DMS114 treated with DMSO at 0.1 percent for 48 hours (cell line): Measurements from ENCODE around the gene LY9.

ENCODE experiments used
- DNase-seq: peaks from one replicate; lab custom pipeline; 2025; ENCODE audit not compliant: unreplicated experiment; lab: John Stamatoyannopoulos, UW

The LY9 gene

GRCh38 chr1:160800645-160801408 lies 4.9 kb downstream of the LY9 start:
- no peak for DNase-seq

GRCh38 chr1:160801836-160802580 lies 6.0 kb downstream of the LY9 start:
- no peak for DNase-seq

- no peak for DNase-seq
Observed at GRCh38 chr1:160806109-160806665, 10.2 kb downstream of the LY9 start.

GRCh38 chr1:160806784-160807183 lies 10.8 kb downstream of the LY9 start:
- no peak for DNase-seq

- no peak for DNase-seq
Observed at GRCh38 chr1:160807247-160807646, 11.3 kb downstream of the LY9 start.

- no peak for DNase-seq
Observed at GRCh38 chr1:160807738-160808137, 11.8 kb downstream of the LY9 start.

GRCh38 chr1:160808289-160808688 lies 12.3 kb downstream of the LY9 start:
- DNase-seq = no peak

- DNase-seq = no peak
Observed at GRCh38 chr1:160810486-160810885, 14.5 kb downstream of the LY9 start.

- DNase-seq = no peak
Observed at GRCh38 chr1:160811147-160811546, 15.2 kb downstream of the LY9 start.

- no peak for DNase-seq
Observed at GRCh38 chr1:160813215-160813614, 17.2 kb downstream of the LY9 start.

- no peak for DNase-seq
Observed at GRCh38 chr1:160814316-160814715, 18.3 kb downstream of the LY9 start.

- no peak for DNase-seq
Observed at GRCh38 chr1:160814856-160815255, 18.9 kb downstream of the LY9 start.

- no peak for DNase-seq
Observed at GRCh38 chr1:160818207-160818937, 22.4 kb downstream of the LY9 start.

- DNase-seq = no peak
Observed at GRCh38 chr1:160819186-160819585, 23.2 kb downstream of the LY9 start.

GRCh38 chr1:160821627-160822026 lies 25.7 kb downstream of the LY9 start:
- DNase-seq = no peak

- DNase-seq = no peak
Observed at GRCh38 chr1:160823296-160823695, 27.3 kb downstream of the LY9 start.

GRCh38 chr1:160826546-160826945 lies 30.6 kb downstream of the LY9 start:
- DNase-seq = no peak

GRCh38 chr1:160827418-160827817 lies 31.4 kb downstream of the LY9 start:
- DNase-seq = no peak

- no peak for DNase-seq
Observed at GRCh38 chr1:160829766-160830165, 33.8 kb downstream of the LY9 start.

GRCh38 chr1:160830321-160831153 lies 34.6 kb downstream of the LY9 start:
- DNase-seq = peak; percentile 34
